K562 (cell line): ENCODE measurements around the gene SMG1. TPM values are rescaled to one million over a fixed set of nuclear protein-coding genes. Genes with fewer than 3 reads are reported as not detected.
A peak's percentile ranks its signal among the peaks of the same experiment; 100 is the strongest.

Experiments
- CHD1 ChIP-seq: fragments of 200-600 bp; sonication (generic); IDR thresholded peaks from one replicate; pipeline ENCODE4 v1.6.1; 2012; ENCODE audit warnings: mild to moderate bottlenecking, moderate library complexity, low read length, inconsistent platforms
- ELK1 ChIP-seq: sonication (generic); formaldehyde crosslinking; IDR thresholded peaks from 2 replicates; pipeline ENCODE4 v1.8.1; 2022; ENCODE audit warnings: missing genetic modification reagents
- ETV5 ChIP-seq: sonication (generic); formaldehyde crosslinking; IDR thresholded peaks from 2 replicates; pipeline ENCODE4 v1.4.0; 2020; ENCODE audit warnings: low read depth, mild to moderate bottlenecking, missing genetic modification reagents
- JUND ChIP-seq, 2 experiments: IDR thresholded peaks; 2 replicates in 1 of 2; 3 replicates in 1 of 2; pipeline ENCODE4 v1.6.1; 2011; ENCODE audit warnings: borderline replicate concordance in 2 of 2, low read depth in 2 of 2, low read length in 2 of 2, improper control_type of control experiment in 1 of 2, missing biosample characterization in 1 of 2, missing genetic modification characterization in 1 of 2, missing genetic modification reagents in 1 of 2
- MGA ChIP-seq: fragments of 450-650 bp; IDR thresholded peaks from 2 replicates; pipeline ENCODE4 v1.6.1; 2016; ENCODE audit warnings: mild to moderate bottlenecking, moderate library complexity
- TOE1 ChIP-seq, 2 experiments: fragments of 450-650 bp in 1 of 2; sonication (generic) in 1 of 2; formaldehyde crosslinking in 1 of 2; IDR thresholded peaks; 2 replicates each; pipeline versions ENCODE4 v1.7.1 to v1.8.0; 2016 to 2022; ENCODE audit warnings: borderline replicate concordance in 2 of 2, mild to moderate bottlenecking in 2 of 2, antibody characterized with exemption in 1 of 2, inconsistent platforms in 1 of 2, low read depth in 1 of 2, missing genetic modification reagents in 1 of 2, moderate library complexity in 1 of 2
- XRCC3 ChIP-seq: fragments of 450-650 bp; IDR thresholded peaks from 2 replicates; pipeline ENCODE4 v1.6.1; 2017; ENCODE audit warnings: mild to moderate bottlenecking, moderate library complexity
- ZBTB7A ChIP-seq: IDR thresholded peaks from 2 replicates; pipeline ENCODE4 v1.6.1; 2011; ENCODE audit warnings: low read depth, mild to moderate bottlenecking, low read length, moderate library complexity, borderline replicate concordance; ENCODE audit not compliant: control insufficient read depth
- polyA plus RNA-seq, 8 experiments: library from polyadenylated mRNA; depleted of rRNA in 4 of 8; stranded (reverse) in 5 of 8; unstranded in 3 of 8; fragments of >200 nt; fragmentation: Nextera tagmentation in 2 of 8; fragmentation: Illumina TruSeq in 1 of 8; extraction: Ambion mirVana in 2 of 8; extraction: Trizol in 1 of 8; gene quantifications; 2 replicates each; pipeline versions ENCODE4 v1.2.1 to v1.2.3, GENCODE V29; 2011 to 2014; ENCODE audit warnings: inconsistent platforms in 1 of 8, missing spikeins in 1 of 8
- total RNA-seq, 7 experiments: library from RNA; depleted of rRNA in 6 of 7; stranded (reverse); fragments of >200 nt in 6 of 7; fragmentation: Illumina TruSeq in 2 of 7; extraction: Trizol in 2 of 7; gene quantifications; 2 replicates each; pipeline versions ENCODE4 v1.2.1 to v1.2.3, GENCODE V29; 2011 to 2021; ENCODE audit warnings: low replicate concordance in 1 of 7
- TF ChIP-seq, protein P1 (sequence below), 2 experiments: fragments of 450-650 bp; conservative IDR thresholded peaks; 2 replicates each; pipeline ENCODE4 v1.6.1; 2017; ENCODE audit warnings: mild to moderate bottlenecking in 2 of 2, moderate library complexity in 2 of 2

Gene SMG1
- total and polyA plus RNA-seq, 9 of the 15 experiments (the other 6 are each of a cell fraction or from before 2014, with no cell fraction given) = 3.4 to 54.8 (median 32.0) TPM

GRCh38 chr16:18788828-18789514 lies 137.2 kb downstream of the SMG1 start (continued):
- TF ChIP-seq MGA = no peak
- no peak for TF ChIP-seq TOE1 (IDR thresholded peaks at IDR 0.05; ENCODE audit: borderline replicate concordance)
- 0 out of 2 replicates have a peak, but pooled peaks have one; percentile 30 for TF ChIP-seq TOE1 (CRISPR knock-in tag; IDR thresholded peaks at IDR 0.05; ENCODE audit: borderline replicate concordance, low read depth)
- no peak for TF ChIP-seq ZBTB7A
- peak; percentile 70 for TF ChIP-seq CHD1
- TF ChIP-seq, protein P1, sequence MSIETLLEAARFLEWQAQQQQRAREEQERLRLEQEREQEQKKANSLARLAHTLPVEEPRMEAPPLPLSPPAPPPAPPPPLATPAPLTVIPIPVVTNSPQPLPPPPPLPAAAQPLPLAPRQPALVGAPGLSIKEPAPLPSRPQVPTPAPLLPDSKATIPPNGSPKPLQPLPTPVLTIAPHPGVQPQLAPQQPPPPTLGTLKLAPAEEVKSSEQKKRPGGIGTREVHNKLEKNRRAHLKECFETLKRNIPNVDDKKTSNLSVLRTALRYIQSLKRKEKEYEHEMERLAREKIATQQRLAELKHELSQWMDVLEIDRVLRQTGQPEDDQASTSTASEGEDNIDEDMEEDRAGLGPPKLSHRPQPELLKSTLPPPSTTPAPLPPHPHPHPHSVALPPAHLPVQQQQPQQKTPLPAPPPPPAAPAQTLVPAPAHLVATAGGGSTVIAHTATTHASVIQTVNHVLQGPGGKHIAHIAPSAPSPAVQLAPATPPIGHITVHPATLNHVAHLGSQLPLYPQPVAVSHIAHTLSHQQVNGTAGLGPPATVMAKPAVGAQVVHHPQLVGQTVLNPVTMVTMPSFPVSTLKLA (conservative IDR thresholded peaks at IDR 0.05) = 0 out of 4 replicates have a peak, but pooled peaks of 1 of the 2 experiments have one; percentile 22
- TF ChIP-seq JUND (IDR thresholded peaks at IDR 0.05; ENCODE audit: borderline replicate concordance, low read depth, low read length) = no peak
- no peak for TF ChIP-seq JUND (tag; IDR thresholded peaks at IDR 0.05; ENCODE audit: borderline replicate concordance, low read depth, low read length)
- no peak for TF ChIP-seq XRCC3
- 0 out of 2 replicates have a peak, but pooled peaks have one; percentile 11 for TF ChIP-seq ETV5
- no peak for TF ChIP-seq ELK1 (CRISPR knock-in tag)
